Measurements from ENCODE around the gene MIF4GD. TPM values are rescaled to one million over a fixed set of nuclear protein-coding genes. Genes with fewer than 3 reads are reported as not detected.

The MIF4GD gene
- total RNA-seq, 2 donors from 2014 or later, result 18.5 to 19.2 TPM

DNA sequence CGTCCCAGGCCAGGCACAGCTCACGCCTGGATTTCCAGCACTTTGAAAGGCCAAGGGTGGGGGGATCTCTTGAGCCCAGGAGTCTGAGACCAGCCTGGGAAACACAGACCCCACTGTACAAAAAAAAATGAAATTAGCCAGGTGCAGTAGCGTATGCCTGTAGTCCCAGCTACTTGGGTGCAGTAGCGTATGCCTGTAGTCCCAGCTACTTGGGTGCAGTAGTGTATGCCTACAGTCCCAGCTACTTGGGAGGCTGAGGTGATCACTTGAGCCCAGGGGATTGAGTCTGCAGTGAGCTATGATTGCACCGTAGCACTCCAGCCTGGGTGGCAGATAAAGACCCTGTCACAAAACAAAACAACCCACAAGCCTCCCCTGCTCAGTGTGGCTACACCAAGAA is 45.2 kb upstream of the MIF4GD start:
- Histone ChIP-seq H3K4me1 (no peaks in the 10 kb centered on the region), H3K4me3 (no peak overlapping the region), H3K27me3 (no peaks in the 10 kb centered on the region), H3K36me3 (no peaks in the 10 kb centered on the region), H3K9me3 (no peaks in the 10 kb centered on the region), H3K9ac (ENCODE audit: low read depth in 2 of 2, low read length in 2 of 2) (no peak overlapping the region), H3K27ac (peak overlapping the region; percentile 40)
- no peak for DNase-seq
- intact Hi-C loops (cut with DNase I), result no loop called here
- TF ChIP-seq, protein P1, sequence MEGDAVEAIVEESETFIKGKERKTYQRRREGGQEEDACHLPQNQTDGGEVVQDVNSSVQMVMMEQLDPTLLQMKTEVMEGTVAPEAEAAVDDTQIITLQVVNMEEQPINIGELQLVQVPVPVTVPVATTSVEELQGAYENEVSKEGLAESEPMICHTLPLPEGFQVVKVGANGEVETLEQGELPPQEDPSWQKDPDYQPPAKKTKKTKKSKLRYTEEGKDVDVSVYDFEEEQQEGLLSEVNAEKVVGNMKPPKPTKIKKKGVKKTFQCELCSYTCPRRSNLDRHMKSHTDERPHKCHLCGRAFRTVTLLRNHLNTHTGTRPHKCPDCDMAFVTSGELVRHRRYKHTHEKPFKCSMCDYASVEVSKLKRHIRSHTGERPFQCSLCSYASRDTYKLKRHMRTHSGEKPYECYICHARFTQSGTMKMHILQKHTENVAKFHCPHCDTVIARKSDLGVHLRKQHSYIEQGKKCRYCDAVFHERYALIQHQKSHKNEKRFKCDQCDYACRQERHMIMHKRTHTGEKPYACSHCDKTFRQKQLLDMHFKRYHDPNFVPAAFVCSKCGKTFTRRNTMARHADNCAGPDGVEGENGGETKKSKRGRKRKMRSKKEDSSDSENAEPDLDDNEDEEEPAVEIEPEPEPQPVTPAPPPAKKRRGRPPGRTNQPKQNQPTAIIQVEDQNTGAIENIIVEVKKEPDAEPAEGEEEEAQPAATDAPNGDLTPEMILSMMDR (IDR thresholded peaks at IDR 0.05), result no peak

DNA sequence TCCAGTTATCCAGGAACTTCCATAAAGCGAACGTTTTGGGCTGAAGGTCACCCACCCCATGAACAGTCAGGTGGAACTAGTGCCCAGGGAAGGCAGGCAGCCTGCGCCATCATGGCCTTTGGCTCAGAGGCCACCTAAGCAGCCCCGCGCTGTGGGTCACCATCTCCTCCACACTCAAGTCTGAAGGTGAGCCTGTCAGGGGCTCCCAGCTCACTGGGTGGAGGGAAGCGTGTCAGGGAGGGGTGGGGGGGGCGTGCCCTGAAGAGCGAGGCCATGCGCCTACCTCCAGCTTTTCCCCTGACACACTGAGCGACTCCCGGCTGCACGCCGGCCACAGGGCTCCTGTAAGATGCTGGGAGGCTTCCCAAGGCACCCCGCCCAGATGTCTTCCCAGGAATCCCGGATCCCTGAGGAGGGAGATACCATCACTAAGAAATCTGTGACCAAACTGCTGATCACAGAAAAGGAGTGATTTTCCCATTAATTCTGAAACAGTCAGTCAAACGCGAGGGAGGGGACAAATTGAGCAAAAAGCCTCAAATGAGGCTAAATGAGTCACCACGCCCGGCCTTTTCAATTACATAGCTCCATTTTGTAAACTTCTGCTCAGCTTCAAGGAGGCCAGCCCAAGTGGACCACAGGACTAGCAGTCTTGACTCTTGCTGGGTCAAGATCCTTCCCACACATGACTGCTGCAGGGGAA is 44.7 kb upstream of the MIF4GD start:
- Histone ChIP-seq H3K9me3 (no peaks in the 10 kb centered on the region), H3K4me3 (no peak overlapping the region), H3K27me3 (no peaks in the 10 kb centered on the region), H3K4me1 (no peaks in the 10 kb centered on the region), H3K36me3 (no peaks in the 10 kb centered on the region), H3K27ac (peak overlapping the region; percentile 40), H3K9ac (ENCODE audit: low read depth in 2 of 2, low read length in 2 of 2) (no peak overlapping the region)
- no peak for DNase-seq
- TF ChIP-seq, protein P1 (IDR thresholded peaks at IDR 0.05), result no peak
- intact Hi-C loops (cut with DNase I), result no loop called here

- no peaks in the 10 kb centered on the region for H3K9me3 ChIP-seq
- TF ChIP-seq, protein P1 (IDR thresholded peaks at IDR 0.05), result no peak
- no peak for DNase-seq
- no peaks in the 10 kb centered on the region for H3K36me3 ChIP-seq
- H3K4me3 ChIP-seq, result no peak overlapping the region
- peaks cover 4% of the 10 kb centered on the region for H3K4me1 ChIP-seq
- peak overlapping the region; percentile 40 for H3K27ac ChIP-seq
- intact Hi-C loops (cut with DNase I), result no loop called here
- peak overlapping the region in 1 of 2 donors; percentile 43 for H3K9ac ChIP-seq (ENCODE audit: low read depth in 2 of 2, low read length in 2 of 2)
- no peaks in the 10 kb centered on the region for H3K27me3 ChIP-seq
Measured at GRCh38 chr17:75313941-75314551, 43.0 kb upstream of the MIF4GD start.

DNA sequence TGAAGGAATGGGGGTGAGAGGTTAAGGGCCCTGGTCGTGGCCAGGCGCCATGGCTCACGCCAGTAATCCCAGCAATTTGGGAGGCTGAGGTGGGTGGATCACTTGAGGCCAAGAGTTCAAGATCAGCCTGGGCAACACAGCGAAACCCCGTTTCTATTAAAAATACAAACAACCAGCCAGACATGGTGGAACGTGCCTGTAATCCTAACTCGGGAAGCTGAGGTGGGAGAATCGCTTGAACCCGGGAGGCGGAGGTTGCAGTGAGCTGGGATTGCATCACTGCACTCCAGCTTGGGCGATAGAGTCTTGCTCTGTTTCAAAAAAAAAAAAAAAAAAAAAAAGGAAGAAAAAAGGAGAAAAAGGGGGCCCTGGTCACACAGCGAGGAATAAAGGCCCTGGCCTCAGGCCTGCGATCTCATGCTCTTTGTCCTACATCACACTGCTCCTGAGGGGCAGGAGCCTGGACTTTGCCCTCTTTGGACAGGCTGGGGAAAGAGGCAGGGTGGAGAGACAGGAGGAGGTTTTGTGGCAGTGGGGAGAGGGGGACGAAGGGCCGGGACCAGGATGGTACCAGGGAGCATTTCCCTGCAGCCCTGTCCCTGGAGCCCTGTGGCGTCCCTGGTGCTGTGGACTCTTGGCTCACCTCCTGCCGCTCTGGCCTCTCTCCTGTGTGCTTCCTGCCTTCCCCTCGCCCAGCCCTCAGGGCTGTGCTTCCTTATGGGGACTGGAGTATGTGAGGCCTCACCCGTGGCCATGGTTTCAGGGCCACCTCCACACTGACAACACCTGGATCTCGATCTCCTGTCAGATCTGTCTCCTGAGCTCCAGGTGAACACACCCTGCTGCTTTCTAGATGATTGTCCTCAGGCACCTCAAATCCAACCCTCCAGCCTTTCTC is 38.0 kb upstream of the MIF4GD start:
- peak; percentile 85 for DNase-seq
- Histone ChIP-seq H3K4me1 (peaks cover 8% of the 10 kb centered on the region), H3K4me3 (no peak overlapping the region), H3K27me3 (no peaks in the 10 kb centered on the region), H3K27ac (peak overlapping the region; percentile 90), H3K9ac (ENCODE audit: low read depth in 2 of 2, low read length in 2 of 2) (peak overlapping the region in 1 of 2 donors; percentile 67), H3K36me3 (no peaks in the 10 kb centered on the region), H3K9me3 (no peaks in the 10 kb centered on the region)
- TF ChIP-seq, protein P1 (IDR thresholded peaks at IDR 0.05), result no peak
- intact Hi-C loops (cut with DNase I), result no loop called here

GRCh38 chr17:75307957-75308731 is 37.1 kb upstream of the MIF4GD start:
- Histone ChIP-seq H3K27ac (peak overlapping the region; percentile 90), H3K9me3 (no peaks in the 10 kb centered on the region), H3K9ac (ENCODE audit: low read depth in 2 of 2, low read length in 2 of 2) (no peak overlapping the region), H3K4me3 (no peak overlapping the region), H3K4me1 (peaks cover 8% of the 10 kb centered on the region), H3K36me3 (no peaks in the 10 kb centered on the region), H3K27me3 (no peaks in the 10 kb centered on the region)
- DNase-seq, result no peak
- intact Hi-C loops (cut with DNase I), result no loop called here
- TF ChIP-seq, protein P1 (IDR thresholded peaks at IDR 0.05), result no peak

Data from colonic mucosa (tissue), 4 donors.